Liver (tissue), 9 donors: Measurements from ENCODE around the gene ADAMTS5. TPM values are rescaled to one million over a fixed set of nuclear protein-coding genes. Genes with fewer than 3 reads are reported as not detected.

Experiments
- DNase-seq: peaks from one replicate; pipeline ENCODE4 v3.0.0-alpha.2; 2017; ENCODE audit warnings: low spot score
- H3K27ac ChIP-seq, 2 donors: one replicate each; pipeline ENCODE4 v1.7.0; 2013; ENCODE audit warnings: inconsistent platforms in 2 of 2, low read length in 2 of 2, control low read depth in 1 of 2, low read depth in 1 of 2, mild to moderate bottlenecking in 1 of 2
- H3K27me3 ChIP-seq, 4 donors: one replicate each; pipeline versions ENCODE4 v1.6.1 to v1.7.0; 2013; ENCODE audit warnings: low read length in 3 of 4, inconsistent platforms in 1 of 4, mild to moderate bottlenecking in 1 of 4, moderate library complexity in 1 of 4; ENCODE audit not compliant: control insufficient read depth in 4 of 4, insufficient read depth in 4 of 4
- H3K36me3 ChIP-seq, 4 donors: one replicate each; pipeline versions ENCODE4 v1.6.1 to v1.7.0; 2013; ENCODE audit warnings: low read length in 3 of 4, mild to moderate bottlenecking in 3 of 4, low read depth in 1 of 4, moderate library complexity in 1 of 4; ENCODE audit not compliant: control insufficient read depth in 4 of 4, insufficient read depth in 3 of 4
- H3K4me1 ChIP-seq, 4 donors: one replicate each; pipeline versions ENCODE4 v1.6.1 to v1.7.0; 2013; ENCODE audit warnings: low read length in 3 of 4, mild to moderate bottlenecking in 3 of 4, moderate library complexity in 1 of 4; ENCODE audit not compliant: control insufficient read depth in 4 of 4, insufficient read depth in 4 of 4
- H3K4me3 ChIP-seq, 3 donors: one replicate each; pipeline versions ENCODE4 v1.6.1 to v1.7.0; 2013; ENCODE audit warnings: low read length in 3 of 3, control low read depth in 1 of 3, low read depth in 1 of 3, mild to moderate bottlenecking in 1 of 3
- H3K9ac ChIP-seq, 2 donors: one replicate each; pipeline ENCODE4 v1.7.0; 2013; ENCODE audit warnings: low read length in 2 of 2, mild to moderate bottlenecking in 2 of 2, moderate library complexity in 2 of 2, control low read depth in 1 of 2, low read depth in 1 of 2
- H3K9me3 ChIP-seq, 4 donors: one replicate each; pipeline versions ENCODE4 v1.6.1 to v1.7.0; 2013; ENCODE audit warnings: low read length in 3 of 4; ENCODE audit not compliant: control insufficient read depth in 4 of 4
- FOXA1 ChIP-seq: IDR thresholded peaks from 2 replicates; pipeline ENCODE4 v1.6.1; 2016; ENCODE audit warnings: antibody characterized with exemption
- HNF4A ChIP-seq, 2 donors: conservative IDR thresholded peaks; 2 replicates each; pipeline ENCODE4 v1.6.1; 2016; ENCODE audit warnings: antibody characterized with exemption in 2 of 2, mild to moderate bottlenecking in 2 of 2
- HNF4G ChIP-seq: IDR thresholded peaks from 2 replicates; pipeline ENCODE4 v1.6.1; 2016; ENCODE audit warnings: antibody characterized with exemption
- JUND ChIP-seq, 2 donors: IDR thresholded peaks; 2 replicates each; pipeline ENCODE4 v1.6.1; 2016; ENCODE audit warnings: antibody characterized with exemption in 2 of 2
- MAX ChIP-seq: IDR thresholded peaks from 2 replicates; pipeline ENCODE4 v1.6.1; 2016; ENCODE audit warnings: antibody characterized with exemption
- NR2F2 ChIP-seq: IDR thresholded peaks from 2 replicates; pipeline ENCODE4 v1.6.1; 2016; ENCODE audit warnings: antibody characterized with exemption
- RAD21 ChIP-seq, 2 donors: IDR thresholded peaks; 2 replicates each; pipeline ENCODE4 v1.6.1; 2016; ENCODE audit warnings: antibody characterized with exemption in 2 of 2, mild to moderate bottlenecking in 2 of 2
- REST ChIP-seq: IDR thresholded peaks from 2 replicates; pipeline ENCODE4 v1.6.1; 2016; ENCODE audit warnings: antibody characterized with exemption, mild to moderate bottlenecking
- SP1 ChIP-seq: IDR thresholded peaks from 2 replicates; pipeline ENCODE4 v1.6.1; 2018; ENCODE audit warnings: antibody characterized with exemption, mild to moderate bottlenecking
- TAF1 ChIP-seq: conservative IDR thresholded peaks from 2 replicates; pipeline ENCODE4 v1.6.1; 2016; ENCODE audit warnings: antibody characterized with exemption, mild to moderate bottlenecking
- YY1 ChIP-seq: IDR thresholded peaks from 2 replicates; pipeline ENCODE4 v1.6.1; 2016; ENCODE audit warnings: antibody characterized with exemption, mild to moderate bottlenecking
- ZBTB33 ChIP-seq: IDR thresholded peaks from 2 replicates; pipeline ENCODE4 v1.6.1; 2016; ENCODE audit warnings: antibody characterized with exemption
- WGBS: extraction: QIAGEN DNeasy Blood & Tissue Kit; methylation state at CpG from one replicate; pipeline ENCODE4 v1.1.7; 2013; 5-methylcytosine and 5-hydroxymethylcytosine counted together
- polyA plus RNA-seq, 2 donors: library from polyadenylated mRNA; stranded (reverse) in 1 of 2; unstranded in 1 of 2; fragments of 200-250 nt in 1 of 2; fragments of >200 nt in 1 of 2; fragmentation: Nextera tagmentation in 1 of 2; extraction: Ambion mirVana in 1 of 2; gene quantifications; one replicate each; pipeline versions ENCODE4 v1.2.1 to v1.2.3, GENCODE V29; 2013 to 2015
- total RNA-seq, 2 donors: library from RNA; depleted of rRNA; stranded (reverse); fragments of >200 nt; gene quantifications; one replicate each; pipeline ENCODE4 v1.2.3, GENCODE V29; 2014
- TF ChIP-seq, protein P1 (sequence below): IDR thresholded peaks from 2 replicates; pipeline ENCODE4 v1.6.1; 2016; ENCODE audit warnings: antibody characterized with exemption
- donor health status: healthy.
- donor health status: healthy.
- donor health status: healthy.
- donor health status: healthy.
- donor health status: healthy.

ADAMTS5 gene
- total and polyA plus RNA-seq, 4 donors, result 0.43 to 2.5 (median 0.70) TPM

DNA sequence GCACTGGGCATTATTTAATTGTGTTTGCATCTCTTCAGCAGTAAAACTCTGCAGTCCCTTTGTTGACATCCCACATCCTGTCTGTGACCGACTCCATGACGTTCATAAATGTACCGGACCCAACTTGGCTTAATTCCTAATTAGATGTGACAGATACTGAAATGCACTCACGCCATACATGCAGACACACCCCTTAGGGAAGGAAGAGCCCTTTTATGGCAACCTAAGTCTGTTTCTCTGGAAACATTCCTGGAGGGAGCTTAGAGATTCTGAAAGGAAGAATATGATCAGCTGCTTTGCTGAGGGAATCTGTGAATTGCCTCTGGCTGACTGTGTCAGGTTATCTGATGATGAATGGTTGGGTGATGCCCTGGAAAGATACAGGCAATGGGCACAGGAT lies 33.4 kb downstream of the ADAMTS5 start:
- no peaks in the 10 kb centered on the region for H3K27me3 ChIP-seq
- WGBS, result 75% methylated on average over 4 of the region's 4 CpGs
- no peaks in the 10 kb centered on the region for H3K9me3 ChIP-seq
- no peaks in the 10 kb centered on the region for H3K36me3 ChIP-seq
- H3K4me3 ChIP-seq, result no peak overlapping the region
- no peak overlapping the region for H3K27ac ChIP-seq
- H3K4me1 ChIP-seq, result peaks cover 0 to 4% (median 1%) of the 10 kb centered on the region in 4 donors
- DNase-seq, result no peak
- no peak overlapping the region for H3K9ac ChIP-seq
- no peak for TF ChIP-seq HNF4A (conservative IDR thresholded peaks at IDR 0.05)
- TF ChIP-seq NR2F2, result no peak
- no peak for TF ChIP-seq YY1
- TF ChIP-seq SP1, result no peak
- TF ChIP-seq REST, result no peak
- TF ChIP-seq HNF4G, result no peak
- TF ChIP-seq MAX, result no peak
- TF ChIP-seq TAF1, result no peak
- no peak for TF ChIP-seq FOXA1
- no peak for TF ChIP-seq RAD21 (IDR thresholded peaks at IDR 0.05)

DNA sequence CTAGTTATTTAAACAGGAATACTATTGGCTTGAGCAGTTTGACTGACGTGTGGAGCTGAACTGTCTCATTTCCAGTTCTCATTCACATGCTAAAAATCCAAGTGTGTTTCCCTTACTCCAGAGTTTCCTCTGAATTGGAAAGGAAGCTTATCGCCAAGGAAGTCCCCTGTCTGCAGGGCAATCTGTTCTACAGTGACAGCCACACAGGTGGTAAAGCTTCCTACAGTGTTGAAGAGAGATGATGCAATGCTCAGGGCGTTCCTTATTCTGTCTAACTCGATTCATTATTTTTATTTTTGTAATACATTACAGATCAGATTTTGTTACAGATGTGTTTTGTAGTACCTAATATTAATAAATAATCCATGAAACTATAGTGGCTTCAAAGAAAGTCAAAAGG lies 41.3 kb downstream of the ADAMTS5 start:
- Histone ChIP-seq H3K4me3 (no peak overlapping the region), H3K36me3 (no peaks in the 10 kb centered on the region), H3K9me3 (no peaks in the 10 kb centered on the region), H3K4me1 (no peaks in the 10 kb centered on the region), H3K27me3 (no peaks in the 10 kb centered on the region), H3K9ac (no peak overlapping the region), H3K27ac (no peak overlapping the region)
- 78% methylated on average over 4 of the region's 4 CpGs for WGBS
- DNase-seq, result no peak
- no peak for TF ChIP-seq SP1
- TF ChIP-seq REST, result no peak
- TF ChIP-seq, protein P1, sequence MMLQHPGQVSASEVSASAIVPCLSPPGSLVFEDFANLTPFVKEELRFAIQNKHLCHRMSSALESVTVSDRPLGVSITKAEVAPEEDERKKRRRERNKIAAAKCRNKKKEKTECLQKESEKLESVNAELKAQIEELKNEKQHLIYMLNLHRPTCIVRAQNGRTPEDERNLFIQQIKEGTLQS, result no peak
- no peak for TF ChIP-seq ZBTB33
- no peak for TF ChIP-seq TAF1
- no peak for TF ChIP-seq JUND (IDR thresholded peaks at IDR 0.05)
- TF ChIP-seq HNF4G, result no peak
